HG03175 (cell line): Measurements from ENCODE around the gene PAPPA.

ENCODE experiments used
- ATAC-seq: cut with Tn5 transposase; IDR thresholded peaks from one replicate; pipeline ENCODE4 v1.9.1; 2021; ENCODE audit warnings: mild to moderate bottlenecking, moderate library complexity; ENCODE audit not compliant: unreplicated experiment

PAPPA gene

GRCh38 chr9:116378873-116379272 is 225.3 kb downstream of the PAPPA start:
- ATAC-seq: no peak

GRCh38 chr9:116379821-116380220 is 226.2 kb downstream of the PAPPA start:
- no peak for ATAC-seq

GRCh38 chr9:116380496-116380995 is 227.0 kb downstream of the PAPPA start:
- ATAC-seq: peak; percentile 75

GRCh38 chr9:116381350-116381749 is 227.8 kb downstream of the PAPPA start:
- no peak for ATAC-seq

- ATAC-seq: no peak
These were observed 228.5 kb downstream of the PAPPA start for GRCh38 chr9:116382053-116382452.

- ATAC-seq: no peak
These were observed 229.5 kb downstream of the PAPPA start for GRCh38 chr9:116383133-116383532.

GRCh38 chr9:116383936-116384335 is 230.3 kb downstream of the PAPPA start:
- no peak for ATAC-seq

- peak; percentile 72 for ATAC-seq
These were observed 234.5 kb downstream of the PAPPA start for GRCh38 chr9:116387934-116388698.

GRCh38 chr9:116389541-116390302 is 236.1 kb downstream of the PAPPA start:
- no peak for ATAC-seq

GRCh38 chr9:116390303-116391228 is 237.0 kb downstream of the PAPPA start:
- peak; percentile 72 for ATAC-seq

- no peak for ATAC-seq
These were observed 237.8 kb downstream of the PAPPA start for GRCh38 chr9:116391306-116391900.

- no peak for ATAC-seq
These were observed 239.6 kb downstream of the PAPPA start for GRCh38 chr9:116393198-116393597.

- ATAC-seq: no peak
These were observed 240.5 kb downstream of the PAPPA start for GRCh38 chr9:116394070-116394469.

- ATAC-seq: no peak
These were observed 241.5 kb downstream of the PAPPA start for GRCh38 chr9:116394894-116395698.

GRCh38 chr9:116395699-116396037 is 242.1 kb downstream of the PAPPA start:
- no peak for ATAC-seq

GRCh38 chr9:116403171-116403570 is 249.6 kb downstream of the PAPPA start:
- no peak for ATAC-seq

GRCh38 chr9:116404228-116404627 is 250.6 kb downstream of the PAPPA start:
- no peak for ATAC-seq

- ATAC-seq: no peak
These were observed 251.7 kb downstream of the PAPPA start for GRCh38 chr9:116405321-116405720.

GRCh38 chr9:116406469-116406868 is 252.9 kb downstream of the PAPPA start:
- no peak for ATAC-seq

- no peak for ATAC-seq
These were observed 255.5 kb downstream of the PAPPA start for GRCh38 chr9:116409129-116409528.
